ENCODE results near the gene EML4.
"Not testable (repeated sequence)": the region's sequence is repeated elsewhere in the genome, so short reads cannot be mapped to it uniquely, and the experiment has no call there.

EML4 gene

DNA sequence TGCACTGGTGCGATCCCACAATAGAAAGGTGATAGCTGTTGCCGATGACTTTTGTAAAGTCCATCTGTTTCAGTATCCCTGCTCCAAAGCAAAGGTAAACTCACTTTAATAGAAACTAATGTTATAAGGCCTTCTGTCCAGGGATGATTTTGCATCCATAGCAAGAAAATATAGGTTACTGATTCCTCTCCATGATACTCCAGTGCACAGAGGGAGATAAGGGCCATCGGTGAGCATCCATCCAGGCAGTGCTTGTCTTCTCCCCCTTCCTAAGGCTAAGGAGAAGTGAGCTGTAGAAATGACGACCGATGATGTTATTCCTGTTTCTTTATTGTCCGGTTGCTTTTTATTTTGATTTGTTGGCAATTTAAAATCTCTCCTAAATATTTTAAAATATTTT is 159.8 kb downstream of the EML4 start:
- no peaks in the 10 kb centered on the region for H3K9me3 ChIP-seq (ENCODE audit: control extremely low read depth in 1 of 5, control insufficient read depth in 4 of 5, insufficient read depth in 2 of 5, low read depth in 1 of 5, low read length in 4 of 5)
- 93% methylated on average over 2 of the region's 6 CpGs for WGBS (ENCODE audit: insufficient coverage)
- no peak overlapping the region for H3K27ac ChIP-seq (ENCODE audit: insufficient read depth in 1 of 2, low read depth in 1 of 2, low read length in 2 of 2, poor library complexity in 1 of 2, severe bottlenecking in 2 of 2)
- ChIA-PET CTCF (interaction anchor here (0.7 to 3.7 kb wide), 12 partner anchors 13 to 461 kb away, joined by 3 to 39 read pairs (median 5); no protein-coding TSS in a partner anchor), POLR2A (no interaction called here)
- no peaks in the 10 kb centered on the region for H3K27me3 ChIP-seq (replicated peaks in 2 of 5; ENCODE audit: control insufficient read depth in 4 of 5, insufficient read depth in 5 of 5, low read length in 4 of 5)
- peaks cover 6 to 46% (median 28%) of the 10 kb centered on the region in 4 experiments for H3K36me3 ChIP-seq (ENCODE audit: control insufficient read depth in 4 of 4, insufficient read depth in 4 of 4, low read length in 3 of 4)
- DNase-seq = no peak
- no peaks in the 10 kb centered on the region for H3K4me1 ChIP-seq (ENCODE audit: control extremely low read depth in 1 of 4, control insufficient read depth in 4 of 4, insufficient read depth in 4 of 4, low read length in 3 of 4)
- no peak overlapping the region for H3K4me3 ChIP-seq (ENCODE audit: control insufficient read depth in 1 of 7, extremely low read depth in 1 of 7, insufficient read depth in 4 of 7, low read depth in 2 of 7, low read length in 6 of 7)

DNA sequence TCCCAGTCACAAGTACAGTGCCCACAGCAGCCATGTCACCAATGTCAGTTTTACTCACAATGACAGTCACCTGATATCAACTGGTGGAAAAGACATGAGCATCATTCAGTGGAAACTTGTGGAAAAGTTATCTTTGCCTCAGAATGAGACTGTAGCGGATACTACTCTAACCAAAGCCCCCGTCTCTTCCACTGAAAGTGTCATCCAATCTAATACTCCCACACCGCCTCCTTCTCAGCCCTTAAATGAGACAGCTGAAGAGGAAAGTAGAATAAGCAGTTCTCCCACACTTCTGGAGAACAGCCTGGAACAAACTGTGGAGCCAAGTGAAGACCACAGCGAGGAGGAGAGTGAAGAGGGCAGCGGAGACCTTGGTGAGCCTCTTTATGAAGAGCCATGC is 160.6 kb downstream of the EML4 start:
- Histone ChIP-seq H3K4me3 (ENCODE audit: control insufficient read depth in 1 of 7, extremely low read depth in 1 of 7, insufficient read depth in 4 of 7, low read depth in 2 of 7, low read length in 6 of 7) (no peak overlapping the region), H3K27me3 (replicated peaks in 2 of 5; ENCODE audit: control insufficient read depth in 4 of 5, insufficient read depth in 5 of 5, low read length in 4 of 5) (no peaks in the 10 kb centered on the region), H3K36me3 (ENCODE audit: control insufficient read depth in 4 of 4, insufficient read depth in 4 of 4, low read length in 3 of 4) (peaks cover 6 to 47% (median 29%) of the 10 kb centered on the region in 4 experiments), H3K4me1 (ENCODE audit: control extremely low read depth in 1 of 4, control insufficient read depth in 4 of 4, insufficient read depth in 4 of 4, low read length in 3 of 4) (no peaks in the 10 kb centered on the region), H3K9me3 (ENCODE audit: control extremely low read depth in 1 of 5, control insufficient read depth in 4 of 5, insufficient read depth in 2 of 5, low read depth in 1 of 5, low read length in 4 of 5) (no peaks in the 10 kb centered on the region), H3K27ac (ENCODE audit: insufficient read depth in 1 of 2, low read depth in 1 of 2, low read length in 2 of 2, poor library complexity in 1 of 2, severe bottlenecking in 2 of 2) (no peak overlapping the region)
- POLR2A ChIA-PET = no interaction called here
- CTCF ChIA-PET = interaction anchor here (0.6 to 3.7 kb wide), 10 partner anchors 13 to 460 kb away, joined by 3 to 39 read pairs (median 6); no protein-coding TSS in a partner anchor
- 100% methylated on average over 2 of the region's 5 CpGs for WGBS (ENCODE audit: insufficient coverage)
- DNase-seq = no peak

DNA sequence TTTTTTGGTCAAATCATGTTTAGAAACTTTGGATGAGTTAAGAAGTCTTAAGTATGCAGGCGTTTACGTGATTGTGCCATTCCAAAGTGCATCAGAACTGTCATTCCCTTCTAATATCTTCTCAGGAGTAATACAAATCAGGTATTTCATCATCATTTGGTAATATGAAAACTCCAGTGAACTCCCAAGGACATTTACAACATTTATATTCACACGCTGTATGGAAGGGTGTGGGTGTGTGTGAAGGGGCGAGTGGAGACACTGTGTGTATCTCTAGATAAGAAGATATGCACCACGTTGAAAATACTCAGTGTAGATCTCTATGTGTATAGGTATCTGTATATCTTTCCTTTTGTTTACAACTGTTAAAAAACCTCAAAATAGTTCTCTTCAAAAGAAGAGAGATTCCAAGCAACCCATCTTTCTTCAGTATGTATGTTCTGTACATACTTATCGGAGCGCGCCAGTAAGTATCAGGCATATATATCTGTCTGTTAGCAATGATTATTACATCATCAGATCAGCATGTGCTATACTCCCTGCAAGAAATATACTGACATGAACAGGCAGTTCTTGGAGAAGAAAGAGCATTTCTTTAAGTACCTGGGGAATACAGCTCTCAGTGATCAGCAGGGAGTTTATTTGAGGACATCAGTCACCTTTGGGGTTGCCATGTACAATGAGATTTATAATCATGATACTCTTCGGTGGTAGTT is 162.6 kb downstream of the EML4 start:
- Histone ChIP-seq H3K36me3 (ENCODE audit: control insufficient read depth in 4 of 4, insufficient read depth in 4 of 4, low read length in 3 of 4) (peaks cover 6 to 51% (median 29%) of the 10 kb centered on the region in 4 experiments), H3K4me3 (ENCODE audit: control insufficient read depth in 1 of 7, extremely low read depth in 1 of 7, insufficient read depth in 4 of 7, low read depth in 2 of 7, low read length in 6 of 7) (no peak overlapping the region), H3K9me3 (ENCODE audit: control extremely low read depth in 1 of 5, control insufficient read depth in 4 of 5, insufficient read depth in 2 of 5, low read depth in 1 of 5, low read length in 4 of 5) (no peaks in the 10 kb centered on the region), H3K27ac (ENCODE audit: insufficient read depth in 1 of 2, low read depth in 1 of 2, low read length in 2 of 2, poor library complexity in 1 of 2, severe bottlenecking in 2 of 2) (no peak overlapping the region), H3K4me1 (ENCODE audit: control extremely low read depth in 1 of 4, control insufficient read depth in 4 of 4, insufficient read depth in 4 of 4, low read length in 3 of 4) (no peaks in the 10 kb centered on the region), H3K27me3 (replicated peaks in 2 of 5; ENCODE audit: control insufficient read depth in 4 of 5, insufficient read depth in 5 of 5, low read length in 4 of 5) (no peaks in the 10 kb centered on the region)
- no peak for DNase-seq
- WGBS (ENCODE audit: insufficient coverage) = 100% methylated on average over 1 of the region's 9 CpGs
- POLR2A ChIA-PET = no interaction called here
- CTCF ChIA-PET = interaction anchor here (0.6 to 3.7 kb wide), 4 partner anchors 25 to 236 kb away, joined by 3 to 39 read pairs (median 4); no protein-coding TSS in a partner anchor

DNA sequence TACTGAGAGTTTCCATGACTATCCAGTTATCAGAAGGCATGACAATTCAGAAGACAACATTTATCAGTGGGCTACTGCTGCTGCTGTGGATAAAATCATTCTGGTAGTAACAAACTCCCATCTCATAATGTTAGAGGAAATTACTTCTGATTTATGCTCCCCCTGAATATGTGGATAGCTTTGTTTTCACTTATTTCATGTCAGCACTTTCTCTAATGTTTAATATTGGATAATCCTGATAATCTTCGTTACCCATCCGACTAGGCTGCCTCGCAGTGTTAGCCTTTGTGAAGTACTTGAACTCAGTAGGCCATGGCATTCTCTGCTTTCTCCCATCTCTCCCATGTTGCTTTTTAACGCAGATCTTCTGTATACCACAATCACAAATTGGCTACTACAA is 163.4 kb downstream of the EML4 start:
- no peak overlapping the region for H3K27ac ChIP-seq (ENCODE audit: insufficient read depth in 1 of 2, low read depth in 1 of 2, low read length in 2 of 2, poor library complexity in 1 of 2, severe bottlenecking in 2 of 2)
- CTCF ChIA-PET = interaction anchor here (0.6 to 1.5 kb wide), 4 partner anchors 24 to 236 kb away, joined by 3 to 5 read pairs (median 3); no protein-coding TSS in a partner anchor

DNA sequence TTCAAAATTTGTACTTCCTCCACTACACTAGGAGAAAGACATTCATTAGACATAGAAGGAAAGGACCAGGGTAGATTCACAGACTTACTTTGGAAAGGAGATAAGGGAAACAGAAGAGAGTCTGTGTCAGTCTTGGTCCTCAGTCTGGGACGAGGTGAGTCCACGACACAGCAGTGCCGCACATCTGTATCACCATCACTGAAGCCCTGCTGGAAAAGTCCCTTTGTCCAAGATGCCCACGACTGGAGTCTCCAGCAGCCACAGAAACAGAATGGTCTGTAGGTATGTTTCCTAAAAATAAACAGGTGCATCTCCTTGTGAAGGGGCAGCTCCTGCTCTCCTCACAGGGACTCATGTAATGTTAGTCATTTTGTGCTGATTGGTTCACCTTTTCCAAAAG is 164.4 kb downstream of the EML4 start:
- 100% methylated on average over 3 of the region's 4 CpGs for WGBS (ENCODE audit: insufficient coverage)
- H3K4me1 ChIP-seq (ENCODE audit: control extremely low read depth in 1 of 4, control insufficient read depth in 4 of 4, insufficient read depth in 4 of 4, low read length in 3 of 4) = no peaks in the 10 kb centered on the region
- CTCF ChIA-PET = interaction anchor here (0.9 to 1.5 kb wide), 3 partner anchors 10 to 247 kb away, joined by 3 to 6 read pairs (median 3); no protein-coding TSS in a partner anchor
- H3K9me3 ChIP-seq (ENCODE audit: control extremely low read depth in 1 of 5, control insufficient read depth in 4 of 5, insufficient read depth in 2 of 5, low read depth in 1 of 5, low read length in 4 of 5) = peaks cover 0 to under 1% (median 0%) of the 10 kb centered on the region in 5 experiments
- DNase-seq = no peak
- H3K27me3 ChIP-seq (replicated peaks in 2 of 5; ENCODE audit: control insufficient read depth in 4 of 5, insufficient read depth in 5 of 5, low read length in 4 of 5) = no peaks in the 10 kb centered on the region
- no peak overlapping the region for H3K4me3 ChIP-seq (ENCODE audit: control insufficient read depth in 1 of 7, extremely low read depth in 1 of 7, insufficient read depth in 4 of 7, low read depth in 2 of 7, low read length in 6 of 7)
- H3K36me3 ChIP-seq (ENCODE audit: control insufficient read depth in 4 of 4, insufficient read depth in 4 of 4, low read length in 3 of 4) = peaks cover 6 to 59% (median 35%) of the 10 kb centered on the region in 4 experiments
- no peak overlapping the region for H3K27ac ChIP-seq (ENCODE audit: insufficient read depth in 1 of 2, low read depth in 1 of 2, low read length in 2 of 2, poor library complexity in 1 of 2, severe bottlenecking in 2 of 2)
- POLR2A ChIA-PET = no interaction called here

More for the DNA sequence above, 163.4 kb downstream of the EML4 start:
- no peak overlapping the region for H3K4me3 ChIP-seq (ENCODE audit: control insufficient read depth in 1 of 7, extremely low read depth in 1 of 7, insufficient read depth in 4 of 7, low read depth in 2 of 7, low read length in 6 of 7)
- no peaks in the 10 kb centered on the region for H3K27me3 ChIP-seq (replicated peaks in 2 of 5; ENCODE audit: control insufficient read depth in 4 of 5, insufficient read depth in 5 of 5, low read length in 4 of 5)
- POLR2A ChIA-PET = no interaction called here
- H3K36me3 ChIP-seq (ENCODE audit: control insufficient read depth in 4 of 4, insufficient read depth in 4 of 4, low read length in 3 of 4) = peaks cover 6 to 52% (median 29%) of the 10 kb centered on the region in 4 experiments
- no peaks in the 10 kb centered on the region for H3K9me3 ChIP-seq (ENCODE audit: control extremely low read depth in 1 of 5, control insufficient read depth in 4 of 5, insufficient read depth in 2 of 5, low read depth in 1 of 5, low read length in 4 of 5)
- H3K4me1 ChIP-seq (ENCODE audit: control extremely low read depth in 1 of 4, control insufficient read depth in 4 of 4, insufficient read depth in 4 of 4, low read length in 3 of 4) = no peaks in the 10 kb centered on the region
- no peak for DNase-seq
- WGBS (ENCODE audit: insufficient coverage) = 90% methylated on average over 2 of the region's 4 CpGs

DNA sequence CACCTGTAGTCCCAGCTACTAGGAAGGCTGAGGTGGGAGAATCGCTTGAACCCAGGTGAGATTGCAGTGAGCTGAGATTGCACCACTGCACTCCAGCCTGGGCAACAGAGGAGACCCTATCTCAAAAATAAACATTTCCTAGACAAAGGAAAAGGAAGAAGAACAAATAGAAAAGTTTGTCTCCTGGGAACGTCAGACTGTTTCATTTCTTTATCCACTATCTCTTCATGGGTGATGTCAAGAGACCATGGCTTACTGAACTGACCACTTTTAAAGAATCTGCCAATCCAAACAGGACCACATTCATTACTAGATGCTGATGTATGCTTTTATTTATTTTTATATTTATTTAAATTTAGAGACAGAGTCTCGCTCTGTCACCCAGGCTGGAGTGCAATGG is 165.1 kb downstream of the EML4 start:
- Histone ChIP-seq H3K36me3 (ENCODE audit: control insufficient read depth in 4 of 4, insufficient read depth in 4 of 4, low read length in 3 of 4) (peaks cover 6 to 57% (median 31%) of the 10 kb centered on the region in 4 experiments), H3K4me1 (ENCODE audit: control extremely low read depth in 1 of 4, control insufficient read depth in 4 of 4, insufficient read depth in 4 of 4, low read length in 3 of 4) (no peaks in the 10 kb centered on the region), H3K27ac (ENCODE audit: insufficient read depth in 1 of 2, low read depth in 1 of 2, low read length in 2 of 2, poor library complexity in 1 of 2, severe bottlenecking in 2 of 2) (no peak overlapping the region), H3K4me3 (ENCODE audit: control insufficient read depth in 1 of 7, extremely low read depth in 1 of 7, insufficient read depth in 4 of 7, low read depth in 2 of 7, low read length in 6 of 7) (no peak overlapping the region), H3K27me3 (replicated peaks in 2 of 5; ENCODE audit: control insufficient read depth in 4 of 5, insufficient read depth in 5 of 5, low read length in 4 of 5) (no peaks in the 10 kb centered on the region), H3K9me3 (ENCODE audit: control extremely low read depth in 1 of 5, control insufficient read depth in 4 of 5, insufficient read depth in 2 of 5, low read depth in 1 of 5, low read length in 4 of 5) (peaks cover 0 to 2% (median 0%) of the 10 kb centered on the region in 5 experiments)
- ChIA-PET CTCF (interaction anchor here (0.6 to 1.0 kb wide), 3 partner anchors 9 to 281 kb away, joined by 3 to 6 read pairs (median 3); no protein-coding TSS in a partner anchor), POLR2A (no interaction called here)
- no CpG with 5 or more reads among the region's 3 CpGs for WGBS (ENCODE audit: insufficient coverage)
- DNase-seq = no peak

DNA sequence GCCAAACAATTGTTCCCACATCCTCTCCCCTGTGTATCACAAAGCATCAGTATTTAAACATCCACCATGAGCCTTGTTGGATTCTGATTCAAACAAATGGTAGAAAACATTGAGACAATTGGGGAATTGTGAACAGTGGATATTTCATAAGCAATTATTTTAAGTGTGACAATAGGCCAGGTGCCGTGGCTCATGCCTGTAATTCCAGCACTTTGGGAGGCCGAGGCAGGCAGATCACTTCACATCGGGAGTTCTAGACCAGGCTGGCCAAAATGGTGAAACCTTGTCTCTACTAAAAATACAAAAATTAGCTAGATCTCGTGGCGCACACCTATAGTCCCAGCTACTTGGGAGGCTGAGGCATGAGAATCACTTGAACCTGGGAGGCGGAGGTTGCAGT is 165.7 kb downstream of the EML4 start:
- CTCF ChIA-PET; H3K4me1 ChIP-seq (ENCODE audit: control extremely low read depth in 1 of 4, control insufficient read depth in 4 of 4, insufficient read depth in 4 of 4, low read length in 3 of 4); H3K4me3 ChIP-seq (ENCODE audit: control insufficient read depth in 1 of 7, extremely low read depth in 1 of 7, insufficient read depth in 4 of 7, low read depth in 2 of 7, low read length in 6 of 7); POLR2A ChIA-PET; DNase-seq; H3K27me3 ChIP-seq (replicated peaks in 2 of 5; ENCODE audit: control insufficient read depth in 4 of 5, insufficient read depth in 5 of 5, low read length in 4 of 5); H3K9me3 ChIP-seq (ENCODE audit: control extremely low read depth in 1 of 5, control insufficient read depth in 4 of 5, insufficient read depth in 2 of 5, low read depth in 1 of 5, low read length in 4 of 5); H3K27ac ChIP-seq (ENCODE audit: insufficient read depth in 1 of 2, low read depth in 1 of 2, low read length in 2 of 2, poor library complexity in 1 of 2, severe bottlenecking in 2 of 2): not testable (repeated sequence)
- 95% methylated on average over 5 of the region's 6 CpGs for WGBS (ENCODE audit: insufficient coverage)
- H3K36me3 ChIP-seq (ENCODE audit: control insufficient read depth in 4 of 4, insufficient read depth in 4 of 4, low read length in 3 of 4) = peaks cover 2 to 51% (median 28%) of the 10 kb centered on the region in 4 experiments
